ENCODE measurements around the gene ZNF408.
A peak's percentile ranks its signal among the peaks of the same experiment; 100 is the strongest.

ZNF408 gene

DNA sequence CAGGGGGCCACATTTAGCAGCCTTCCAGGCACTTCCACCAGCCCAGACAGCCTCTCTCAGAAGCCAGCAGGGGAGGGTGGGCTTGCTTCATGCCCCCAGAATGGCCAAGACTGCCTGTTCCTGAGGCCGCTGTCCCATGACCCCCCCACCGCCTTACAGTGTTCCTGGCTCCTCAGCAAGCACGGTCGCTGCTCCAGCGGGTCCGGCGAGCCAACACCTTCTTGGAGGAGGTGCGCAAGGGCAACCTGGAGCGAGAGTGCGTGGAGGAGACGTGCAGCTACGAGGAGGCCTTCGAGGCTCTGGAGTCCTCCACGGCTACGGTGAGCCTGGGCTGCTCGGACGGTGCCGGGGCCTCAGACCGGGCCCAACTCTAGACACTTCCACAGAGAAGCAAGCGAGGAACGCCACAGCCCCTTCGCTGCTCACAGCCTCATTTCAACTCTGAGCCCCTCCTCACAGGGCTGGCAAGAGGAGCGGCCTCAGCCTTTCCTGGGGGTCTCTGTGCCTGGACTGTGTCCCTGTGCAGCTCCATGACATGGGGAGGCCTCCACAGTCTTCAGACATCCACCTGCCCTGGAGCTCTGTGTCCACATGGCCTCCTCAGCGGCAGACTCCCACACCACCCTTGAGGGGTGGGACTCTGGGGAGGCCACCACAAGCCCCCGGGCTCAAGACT, 18.9 kb downstream of the ZNF408 start:
- no peak overlapping the region for H3K27ac Mint-ChIP-seq
- H3K4me1 Mint-ChIP-seq: peaks cover 31% of the 10 kb centered on the region
- TF ChIP-seq, protein P1, sequence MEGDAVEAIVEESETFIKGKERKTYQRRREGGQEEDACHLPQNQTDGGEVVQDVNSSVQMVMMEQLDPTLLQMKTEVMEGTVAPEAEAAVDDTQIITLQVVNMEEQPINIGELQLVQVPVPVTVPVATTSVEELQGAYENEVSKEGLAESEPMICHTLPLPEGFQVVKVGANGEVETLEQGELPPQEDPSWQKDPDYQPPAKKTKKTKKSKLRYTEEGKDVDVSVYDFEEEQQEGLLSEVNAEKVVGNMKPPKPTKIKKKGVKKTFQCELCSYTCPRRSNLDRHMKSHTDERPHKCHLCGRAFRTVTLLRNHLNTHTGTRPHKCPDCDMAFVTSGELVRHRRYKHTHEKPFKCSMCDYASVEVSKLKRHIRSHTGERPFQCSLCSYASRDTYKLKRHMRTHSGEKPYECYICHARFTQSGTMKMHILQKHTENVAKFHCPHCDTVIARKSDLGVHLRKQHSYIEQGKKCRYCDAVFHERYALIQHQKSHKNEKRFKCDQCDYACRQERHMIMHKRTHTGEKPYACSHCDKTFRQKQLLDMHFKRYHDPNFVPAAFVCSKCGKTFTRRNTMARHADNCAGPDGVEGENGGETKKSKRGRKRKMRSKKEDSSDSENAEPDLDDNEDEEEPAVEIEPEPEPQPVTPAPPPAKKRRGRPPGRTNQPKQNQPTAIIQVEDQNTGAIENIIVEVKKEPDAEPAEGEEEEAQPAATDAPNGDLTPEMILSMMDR (IDR thresholded peaks at IDR 0.05): no peak
- H3K9me3 Mint-ChIP-seq: no peaks in the 10 kb centered on the region
- DNase-seq: no peak
- no peak overlapping the region for H3K4me3 Mint-ChIP-seq
- H3K36me3 Mint-ChIP-seq (ENCODE audit: low read depth): no peaks in the 10 kb centered on the region
- peaks cover 3% of the 10 kb centered on the region for H3K27me3 Mint-ChIP-seq (ENCODE audit: low read depth, poor library complexity)

DNA sequence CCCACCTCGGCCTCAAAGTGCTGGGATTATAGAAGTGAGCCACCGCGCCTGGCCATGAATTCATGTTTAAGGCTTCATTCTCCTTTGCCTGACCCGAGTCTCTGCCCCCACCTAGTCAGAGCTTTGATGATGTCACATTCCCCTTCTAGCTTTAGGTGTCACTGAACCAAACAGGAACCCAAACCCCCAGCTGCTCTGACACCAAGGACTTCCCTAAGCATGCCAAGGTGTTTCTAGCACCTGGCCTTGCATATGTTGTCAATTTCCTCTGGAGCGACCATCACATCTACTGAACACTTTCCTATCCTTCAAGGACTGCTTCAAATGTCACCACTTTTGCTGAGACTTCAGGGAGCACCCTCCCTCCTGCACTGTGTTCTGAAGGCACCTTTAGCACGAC, 20.5 kb downstream of the ZNF408 start:
- H3K4me3 Mint-ChIP-seq: no peak overlapping the region
- peak overlapping the region; percentile 88 for H3K27ac Mint-ChIP-seq
- TF ChIP-seq, protein P1 (IDR thresholded peaks at IDR 0.05): no peak
- no peaks in the 10 kb centered on the region for H3K36me3 Mint-ChIP-seq (ENCODE audit: low read depth)
- DNase-seq: no peak
- peaks cover 3% of the 10 kb centered on the region for H3K27me3 Mint-ChIP-seq (ENCODE audit: low read depth, poor library complexity)
- peaks cover 40% of the 10 kb centered on the region for H3K4me1 Mint-ChIP-seq
- H3K9me3 Mint-ChIP-seq: no peaks in the 10 kb centered on the region

DNA sequence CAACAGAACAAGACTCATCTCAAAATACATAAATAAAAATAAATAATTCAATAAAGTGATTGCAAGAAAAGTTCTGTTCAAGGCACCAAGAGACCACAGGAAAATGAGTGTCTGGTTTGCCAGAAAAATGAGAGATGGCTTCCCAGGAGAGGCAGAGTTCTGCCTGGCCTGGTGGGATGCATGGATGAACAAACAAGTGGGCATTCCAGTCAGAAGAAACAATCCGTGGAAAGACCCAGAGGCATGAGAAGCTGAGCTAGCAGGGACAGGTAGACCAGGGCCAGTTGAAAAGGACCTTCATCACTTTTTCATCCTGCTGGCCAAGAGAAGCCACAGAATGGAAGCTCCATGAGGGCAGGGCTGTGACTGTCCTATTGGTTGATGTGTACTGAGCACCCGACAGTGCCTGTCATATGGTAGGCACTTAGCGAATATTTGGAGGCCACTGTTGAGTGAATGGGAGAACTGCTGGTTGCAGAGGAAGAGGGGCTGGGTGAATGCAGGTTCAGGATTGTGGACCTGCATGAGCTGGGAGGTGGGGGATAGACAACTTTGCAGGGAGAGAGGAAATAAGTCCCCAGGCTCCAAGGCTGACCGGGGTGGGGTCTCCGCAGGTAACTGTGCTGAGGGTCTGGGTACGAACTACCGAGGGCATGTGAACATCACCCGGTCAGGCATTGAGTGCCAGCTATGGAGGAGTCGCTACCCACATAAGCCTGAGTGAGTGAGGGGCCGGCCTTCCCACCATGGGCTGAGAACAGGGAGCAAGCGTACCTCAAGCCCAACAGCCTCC, 21.9 kb downstream of the ZNF408 start:
- H3K36me3 Mint-ChIP-seq (ENCODE audit: low read depth): no peaks in the 10 kb centered on the region
- H3K9me3 Mint-ChIP-seq: no peaks in the 10 kb centered on the region
- no peak overlapping the region for H3K27ac Mint-ChIP-seq
- DNase-seq: no peak
- H3K27me3 Mint-ChIP-seq (ENCODE audit: low read depth, poor library complexity): peaks cover 3% of the 10 kb centered on the region
- H3K4me1 Mint-ChIP-seq: peaks cover 40% of the 10 kb centered on the region
- TF ChIP-seq, protein P1 (IDR thresholded peaks at IDR 0.05): no peak
- H3K4me3 Mint-ChIP-seq: no peak overlapping the region

DNA sequence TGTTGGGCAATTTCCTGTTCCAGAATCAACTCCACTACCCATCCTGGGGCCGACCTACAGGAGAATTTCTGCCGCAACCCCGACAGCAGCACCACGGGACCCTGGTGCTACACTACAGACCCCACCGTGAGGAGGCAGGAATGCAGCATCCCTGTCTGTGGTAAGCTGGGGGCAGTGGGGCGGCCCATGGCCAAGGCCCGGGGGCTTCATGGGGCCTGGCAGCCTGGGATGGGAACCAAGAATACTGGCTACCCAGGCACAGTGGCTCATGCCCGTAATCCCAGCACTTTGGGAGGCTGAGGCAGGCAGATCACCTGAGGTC, 22.5 kb downstream of the ZNF408 start:
- peaks cover 38% of the 10 kb centered on the region for H3K4me1 Mint-ChIP-seq
- peaks cover 3% of the 10 kb centered on the region for H3K27me3 Mint-ChIP-seq (ENCODE audit: low read depth, poor library complexity)
- H3K4me3 Mint-ChIP-seq: no peak overlapping the region
- TF ChIP-seq, protein P1 (IDR thresholded peaks at IDR 0.05): no peak
- H3K9me3 Mint-ChIP-seq: no peaks in the 10 kb centered on the region
- no peak for DNase-seq
- no peaks in the 10 kb centered on the region for H3K36me3 Mint-ChIP-seq (ENCODE audit: low read depth)
- H3K27ac Mint-ChIP-seq: no peak overlapping the region

DNA sequence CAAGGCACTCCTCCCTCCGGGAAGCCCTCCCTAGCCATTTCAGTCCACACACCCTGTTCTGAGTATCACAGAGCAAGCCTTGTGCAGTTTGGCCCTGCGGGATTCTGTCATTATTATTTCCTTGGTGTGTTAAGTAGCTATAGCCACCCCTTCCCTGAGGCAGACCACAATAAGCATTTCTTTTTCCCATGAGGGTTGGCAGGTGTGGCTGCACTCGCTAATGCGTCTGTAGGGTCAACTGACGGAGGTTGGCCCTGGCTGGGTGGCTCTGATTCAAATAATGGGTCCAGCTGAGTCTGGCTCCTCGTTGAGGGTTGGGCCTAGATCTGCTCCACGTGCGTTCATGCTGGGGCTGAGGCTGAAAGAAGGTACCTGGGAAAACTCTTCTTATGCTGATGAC, 23.3 kb downstream of the ZNF408 start:
- peak overlapping the region; percentile 65 for H3K27ac Mint-ChIP-seq

More for the DNA sequence above, 23.3 kb downstream of the ZNF408 start:
- TF ChIP-seq, protein P1 (IDR thresholded peaks at IDR 0.05): no peak
- no peak for DNase-seq
- no peak overlapping the region for H3K4me3 Mint-ChIP-seq
- peaks cover 3% of the 10 kb centered on the region for H3K27me3 Mint-ChIP-seq (ENCODE audit: low read depth, poor library complexity)
- H3K9me3 Mint-ChIP-seq: no peaks in the 10 kb centered on the region
- peaks cover 30% of the 10 kb centered on the region for H3K4me1 Mint-ChIP-seq
- no peaks in the 10 kb centered on the region for H3K36me3 Mint-ChIP-seq (ENCODE audit: low read depth)
